GM13976 (cell line): ENCODE measurements around the gene PRRC2B.

Experiments used
- DNase-seq: peaks from one replicate; pipeline ENCODE4 v3.0.0; 2012; ENCODE audit warnings: low spot score
- CTCF ChIP-seq: IDR thresholded peaks from 2 replicates; pipeline ENCODE4 v1.5.1; 2012; ENCODE audit warnings: borderline replicate concordance, mild to moderate bottlenecking; ENCODE audit not compliant: insufficient read depth; ENCODE audit errors: extremely low read depth, missing control alignments, control extremely low read depth
- in situ Hi-C: fragments of 300-500 bp; cut with MboI; formaldehyde crosslinking; loops from one replicate; pipeline ENCODE4 v1.12.0; 2022; ENCODE audit warnings: low sequenced_read_pairs, mixed read lengths, inconsistent platforms; ENCODE audit not compliant: unreplicated experiment

PRRC2B gene

GRCh38 chr9:131491001-131491710, 97.3 kb downstream of the PRRC2B start:
- in situ Hi-C loops, result no loop called here
- TF ChIP-seq CTCF, result no peak
- no peak for DNase-seq

- DNase-seq, result no peak
- in situ Hi-C loops, result no loop called here
- TF ChIP-seq CTCF, result no peak
These were observed 98.2 kb downstream of the PRRC2B start for GRCh38 chr9:131492070-131492469.

- in situ Hi-C loops, result no loop called here
- TF ChIP-seq CTCF, result no peak
These were observed 100.5 kb downstream of the PRRC2B start for GRCh38 chr9:131494296-131494870.

GRCh38 chr9:131495785-131496184, 101.9 kb downstream of the PRRC2B start:
- in situ Hi-C loops, result no loop called here
- no peak for DNase-seq
- TF ChIP-seq CTCF, result no peak

More at GRCh38 chr9:131494296-131494870, 100.5 kb downstream of the PRRC2B start:
- no peak for DNase-seq

- in situ Hi-C loops, result no loop called here
- DNase-seq, result no peak
- no peak for TF ChIP-seq CTCF
These were observed 103.0 kb downstream of the PRRC2B start for GRCh38 chr9:131496844-131497405.

- in situ Hi-C loops, result no loop called here
- no peak for DNase-seq
- no peak for TF ChIP-seq CTCF
These were observed 105.4 kb downstream of the PRRC2B start for GRCh38 chr9:131499254-131499767.
